Measurements from ENCODE around the gene GRIA1.
"Not testable (repeated sequence)": the region's sequence is repeated elsewhere in the genome, so short reads cannot be mapped to it uniquely, and the experiment has no call there.

Gene GRIA1

GRCh38 chr5:153696256-153696655, 205.8 kb downstream of the GRIA1 start:
- no peaks in the 10 kb centered on the region for H3K4me1 ChIP-seq (ENCODE audit: insufficient read depth, low read length)
- no peaks in the 10 kb centered on the region for H3K36me3 ChIP-seq (ENCODE audit: insufficient read depth, low read length)
- H3K9me3 ChIP-seq (ENCODE audit: control insufficient read depth, insufficient read depth, low read length), result no peaks in the 10 kb centered on the region
- no peak overlapping the region for H3K9ac ChIP-seq (ENCODE audit: low read depth, low read length)

GRCh38 chr5:153699035-153699434, 208.6 kb downstream of the GRIA1 start:
- no peaks in the 10 kb centered on the region for H3K36me3 ChIP-seq (ENCODE audit: insufficient read depth, low read length)
- no peaks in the 10 kb centered on the region for H3K9me3 ChIP-seq (ENCODE audit: control insufficient read depth, insufficient read depth, low read length)
- H3K9ac ChIP-seq (ENCODE audit: low read depth, low read length), result no peak overlapping the region
- no peaks in the 10 kb centered on the region for H3K4me1 ChIP-seq (ENCODE audit: insufficient read depth, low read length)

DNA sequence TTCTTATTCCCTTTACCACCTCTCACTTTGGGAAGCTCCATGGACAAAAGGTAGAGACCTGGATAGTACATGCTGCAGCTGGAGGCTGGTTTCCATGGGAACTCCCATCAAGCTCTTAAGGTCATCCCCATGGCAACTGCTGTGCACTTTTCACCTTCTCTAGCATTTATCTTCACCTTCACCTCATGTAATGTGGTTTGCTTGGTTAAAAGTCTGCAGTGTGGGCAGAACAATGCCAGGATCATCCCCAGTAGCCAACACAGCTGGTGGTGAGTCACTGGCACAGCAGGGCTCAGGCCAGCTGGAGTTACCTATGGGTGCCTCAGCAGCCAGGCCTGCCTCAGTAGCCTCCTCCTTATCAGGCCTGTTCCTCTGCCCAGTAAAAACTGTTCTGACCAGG, 210.5 kb downstream of the GRIA1 start:
- Histone ChIP-seq H3K9me3 (ENCODE audit: control insufficient read depth, insufficient read depth, low read length) (no peaks in the 10 kb centered on the region), H3K4me1 (ENCODE audit: insufficient read depth, low read length) (no peaks in the 10 kb centered on the region), H3K36me3 (ENCODE audit: insufficient read depth, low read length) (no peaks in the 10 kb centered on the region), H3K9ac (ENCODE audit: low read depth, low read length) (no peak overlapping the region)

GRCh38 chr5:153702265-153702664, 211.8 kb downstream of the GRIA1 start:
- Histone ChIP-seq H3K9ac (ENCODE audit: low read depth, low read length) (no peak overlapping the region), H3K9me3 (ENCODE audit: control insufficient read depth, insufficient read depth, low read length) (no peaks in the 10 kb centered on the region), H3K36me3 (ENCODE audit: insufficient read depth, low read length) (no peaks in the 10 kb centered on the region), H3K4me1 (ENCODE audit: insufficient read depth, low read length) (no peaks in the 10 kb centered on the region)

- Histone ChIP-seq H3K9me3 (ENCODE audit: control insufficient read depth, insufficient read depth, low read length) (no peaks in the 10 kb centered on the region), H3K9ac (ENCODE audit: low read depth, low read length) (no peak overlapping the region), H3K36me3 (ENCODE audit: insufficient read depth, low read length) (no peaks in the 10 kb centered on the region), H3K4me1 (ENCODE audit: insufficient read depth, low read length) (no peaks in the 10 kb centered on the region)
Observed at GRCh38 chr5:153704110-153704509, 213.6 kb downstream of the GRIA1 start.

- Histone ChIP-seq H3K4me1 (ENCODE audit: insufficient read depth, low read length) (no peaks in the 10 kb centered on the region), H3K9me3 (ENCODE audit: control insufficient read depth, insufficient read depth, low read length) (no peaks in the 10 kb centered on the region), H3K36me3 (ENCODE audit: insufficient read depth, low read length) (no peaks in the 10 kb centered on the region), H3K9ac (ENCODE audit: low read depth, low read length) (no peak overlapping the region)
Observed at GRCh38 chr5:153707626-153708025, 217.2 kb downstream of the GRIA1 start.

- Histone ChIP-seq H3K4me1 (ENCODE audit: insufficient read depth, low read length) (no peaks in the 10 kb centered on the region), H3K9me3 (ENCODE audit: control insufficient read depth, insufficient read depth, low read length) (no peaks in the 10 kb centered on the region), H3K9ac (ENCODE audit: low read depth, low read length) (no peak overlapping the region), H3K36me3 (ENCODE audit: insufficient read depth, low read length) (no peaks in the 10 kb centered on the region)
Observed at GRCh38 chr5:153711755-153712154, 221.3 kb downstream of the GRIA1 start.

DNA sequence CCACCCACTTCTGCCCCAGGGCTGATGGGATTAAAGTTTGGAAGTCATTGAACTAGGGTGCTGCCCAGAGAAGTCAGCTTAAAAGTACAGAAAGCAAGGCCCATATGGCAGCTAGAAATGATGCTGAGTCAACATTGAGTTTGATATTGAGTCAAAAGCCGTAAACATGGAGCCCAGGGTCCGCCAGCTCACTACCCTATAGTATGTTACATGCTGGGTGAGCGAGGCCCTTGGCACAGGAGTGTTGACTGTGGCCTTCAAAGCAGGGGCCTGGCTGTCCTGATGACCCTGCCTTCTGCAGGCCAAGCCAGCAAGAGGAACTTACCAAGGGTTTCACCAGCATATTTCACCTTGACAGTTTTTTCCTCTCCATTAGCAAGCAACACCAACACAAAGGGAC, 222.5 kb downstream of the GRIA1 start:
- no peaks in the 10 kb centered on the region for H3K9me3 ChIP-seq (ENCODE audit: control insufficient read depth, insufficient read depth, low read length)
- H3K4me1 ChIP-seq (ENCODE audit: insufficient read depth, low read length), result no peaks in the 10 kb centered on the region

GRCh38 chr5:153713943-153714342, 223.5 kb downstream of the GRIA1 start:
- H3K9me3 ChIP-seq (ENCODE audit: control insufficient read depth, insufficient read depth, low read length), result no peaks in the 10 kb centered on the region
- H3K4me1 ChIP-seq (ENCODE audit: insufficient read depth, low read length), result no peaks in the 10 kb centered on the region
- H3K36me3 ChIP-seq (ENCODE audit: insufficient read depth, low read length), result no peaks in the 10 kb centered on the region; the same call in 1 of the 2 replicates
- H3K9ac ChIP-seq (ENCODE audit: low read depth, low read length), result no peak overlapping the region

More for the DNA sequence above, 222.5 kb downstream of the GRIA1 start:
- H3K9ac ChIP-seq (ENCODE audit: low read depth, low read length), result no peak overlapping the region
- no peaks in the 10 kb centered on the region; the same call in 1 of the 2 replicates for H3K36me3 ChIP-seq (ENCODE audit: insufficient read depth, low read length)

DNA sequence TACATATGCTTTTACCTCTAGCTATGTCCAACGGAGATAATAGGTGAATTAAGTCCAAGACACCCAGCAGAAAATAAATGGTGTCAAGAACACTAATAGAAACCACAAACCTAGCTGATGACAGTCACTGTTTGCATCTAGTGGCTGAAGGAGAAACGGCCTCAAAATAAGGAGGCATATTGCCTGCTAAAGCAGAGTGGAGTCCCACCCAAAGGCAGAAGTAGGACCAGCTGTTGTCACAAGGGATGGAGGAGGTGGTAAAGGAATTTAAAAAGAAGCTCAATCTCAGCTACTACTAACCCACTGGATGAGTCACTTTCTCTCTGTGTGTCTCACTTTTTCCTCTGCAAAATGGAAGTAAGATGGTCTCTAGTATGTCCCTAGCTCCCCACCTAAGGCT, 224.3 kb downstream of the GRIA1 start:
- H3K9ac ChIP-seq (ENCODE audit: low read depth, low read length), result no peak overlapping the region

DNA sequence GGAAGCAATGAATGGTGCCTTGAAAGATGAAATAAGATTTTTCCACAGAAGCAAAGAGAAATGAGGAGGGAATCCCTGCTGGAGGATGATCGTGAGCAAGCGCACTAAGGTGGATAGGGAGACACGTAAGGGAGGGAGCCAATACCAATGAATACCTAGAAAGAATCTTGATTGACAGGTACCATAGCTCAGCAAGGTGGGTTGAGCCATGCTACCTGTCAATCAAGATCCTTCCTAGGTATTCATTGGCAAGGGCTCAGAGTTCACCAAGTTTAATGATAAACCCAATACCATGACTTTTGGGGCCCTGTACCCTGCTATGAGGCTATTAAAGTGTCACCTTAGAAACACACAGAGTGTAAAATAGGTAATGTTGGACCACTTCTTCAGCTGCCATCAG, 226.8 kb downstream of the GRIA1 start:
- Histone ChIP-seq H3K9me3 (ENCODE audit: control insufficient read depth, insufficient read depth, low read length) (no peaks in the 10 kb centered on the region), H3K9ac (ENCODE audit: low read depth, low read length) (no peak overlapping the region), H3K4me1 (ENCODE audit: insufficient read depth, low read length) (no peaks in the 10 kb centered on the region), H3K36me3 (ENCODE audit: insufficient read depth, low read length) (no peaks in the 10 kb centered on the region; the same call in 1 of the 2 replicates)

More for the DNA sequence above, 224.3 kb downstream of the GRIA1 start:
- no peaks in the 10 kb centered on the region; the same call in 1 of the 2 replicates for H3K36me3 ChIP-seq (ENCODE audit: insufficient read depth, low read length)
- H3K4me1 ChIP-seq (ENCODE audit: insufficient read depth, low read length), result no peaks in the 10 kb centered on the region
- no peaks in the 10 kb centered on the region for H3K9me3 ChIP-seq (ENCODE audit: control insufficient read depth, insufficient read depth, low read length)

DNA sequence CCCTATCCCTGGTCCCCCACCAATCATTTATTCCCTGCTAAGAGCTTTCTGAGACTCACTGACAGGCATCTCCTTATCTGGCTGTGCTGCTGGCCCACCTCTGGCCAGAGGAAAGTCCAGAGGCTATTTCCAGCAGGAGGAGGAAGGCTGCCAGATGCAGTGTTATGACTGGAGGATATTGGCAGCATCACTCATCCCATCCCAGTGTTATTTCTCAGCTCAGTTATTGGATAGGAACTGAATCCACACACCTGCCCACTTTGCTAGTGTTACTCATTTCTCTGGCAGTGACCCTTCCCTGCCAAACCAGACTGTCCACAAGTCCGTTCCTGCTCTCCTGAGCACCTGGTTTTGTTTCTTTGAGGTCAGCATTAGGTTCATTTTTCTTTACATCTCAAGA, 228.2 kb downstream of the GRIA1 start:
- H3K9me3 ChIP-seq (ENCODE audit: control insufficient read depth, insufficient read depth, low read length), result no peaks in the 10 kb centered on the region
- no peaks in the 10 kb centered on the region; the same call in 1 of the 2 replicates for H3K36me3 ChIP-seq (ENCODE audit: insufficient read depth, low read length)
- no peak overlapping the region for H3K9ac ChIP-seq (ENCODE audit: low read depth, low read length)
- H3K4me1 ChIP-seq (ENCODE audit: insufficient read depth, low read length), result no peaks in the 10 kb centered on the region

DNA sequence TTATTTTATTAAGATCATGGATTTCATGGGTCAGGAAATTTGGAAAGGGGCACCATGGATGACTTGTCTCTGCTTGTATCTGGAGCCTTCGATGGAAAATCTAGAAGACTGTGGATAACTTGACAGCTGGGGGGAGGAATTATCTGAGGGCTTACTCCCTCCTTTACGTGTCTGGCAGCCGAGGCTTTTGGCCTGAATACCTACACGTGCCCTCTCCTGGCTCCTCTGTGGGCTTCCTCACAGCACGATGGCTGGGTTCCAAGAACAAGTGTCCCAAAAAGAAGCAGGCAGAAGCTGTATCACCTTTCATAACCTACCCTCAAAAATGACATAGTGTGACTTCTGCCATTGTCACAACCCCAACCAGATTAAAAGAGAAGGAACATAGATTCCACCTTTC, 228.9 kb downstream of the GRIA1 start:
- Histone ChIP-seq H3K36me3 (ENCODE audit: insufficient read depth, low read length) (no peaks in the 10 kb centered on the region; the same call in 1 of the 2 replicates), H3K9me3 (ENCODE audit: control insufficient read depth, insufficient read depth, low read length) (no peaks in the 10 kb centered on the region), H3K4me1 (ENCODE audit: insufficient read depth, low read length) (no peaks in the 10 kb centered on the region), H3K9ac (ENCODE audit: low read depth, low read length) (no peak overlapping the region)

DNA sequence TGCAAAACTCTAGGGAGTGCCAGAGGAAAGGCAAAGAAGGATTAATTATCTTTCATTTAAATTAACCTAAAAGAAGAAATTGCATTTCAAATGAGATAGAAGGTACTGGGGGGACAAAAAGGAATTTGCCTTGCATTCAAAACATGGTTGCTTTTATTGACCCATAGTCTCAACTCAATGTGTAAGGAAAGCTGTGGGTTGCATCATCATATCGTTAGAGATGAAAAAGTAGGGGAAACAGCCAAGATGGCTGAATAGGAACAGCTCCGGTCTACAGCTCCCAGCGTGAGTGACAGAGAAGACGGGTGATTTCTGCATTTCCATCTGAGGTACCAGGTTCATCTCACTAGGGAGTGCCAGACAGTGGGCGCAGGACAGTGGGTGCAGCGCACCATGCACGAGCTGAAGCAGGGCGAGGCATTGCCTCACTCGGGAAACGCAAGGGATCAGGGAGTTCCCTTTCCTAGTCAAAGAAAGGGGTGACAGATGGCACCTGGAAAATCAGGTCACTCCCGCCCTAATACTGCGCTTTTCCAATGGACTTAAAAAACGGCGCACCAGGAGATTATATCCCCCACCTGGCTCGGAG, 232.6 kb downstream of the GRIA1 start:
- H3K9me3 ChIP-seq (ENCODE audit: control insufficient read depth, insufficient read depth, low read length); H3K36me3 ChIP-seq (ENCODE audit: insufficient read depth, low read length); H3K9ac ChIP-seq (ENCODE audit: low read depth, low read length); H3K4me1 ChIP-seq (ENCODE audit: insufficient read depth, low read length): not testable (repeated sequence)

GRCh38 chr5:153742060-153742459, 251.6 kb downstream of the GRIA1 start:
- no peaks in the 10 kb centered on the region for H3K36me3 ChIP-seq (ENCODE audit: insufficient read depth, low read length)
- H3K9ac ChIP-seq (ENCODE audit: low read depth, low read length), result no peak overlapping the region
- no peaks in the 10 kb centered on the region for H3K9me3 ChIP-seq (ENCODE audit: control insufficient read depth, insufficient read depth, low read length)
- H3K4me1 ChIP-seq (ENCODE audit: insufficient read depth, low read length), result no peaks in the 10 kb centered on the region

GRCh38 chr5:153744751-153745150, 254.3 kb downstream of the GRIA1 start:
- H3K4me1 ChIP-seq (ENCODE audit: insufficient read depth, low read length), result no peaks in the 10 kb centered on the region
- H3K36me3 ChIP-seq (ENCODE audit: insufficient read depth, low read length), result no peaks in the 10 kb centered on the region; the same call in 1 of the 2 replicates
- H3K9me3 ChIP-seq (ENCODE audit: control insufficient read depth, insufficient read depth, low read length), result no peaks in the 10 kb centered on the region
- no peak overlapping the region for H3K9ac ChIP-seq (ENCODE audit: low read depth, low read length)

All from ES-I3 (cell line).